CD8-positive, alpha-beta memory T cell (primary cell): ENCODE measurements around the gene FARS2. TPM values are rescaled to one million over a fixed set of nuclear protein-coding genes. Genes with fewer than 3 reads are reported as not detected.

Experiments used
- CTCF ChIA-PET: fragments of 350-600 bp; sonication (Branson Sonifier 250); formaldehyde crosslinking; loops from one replicate; lab custom pipeline; 2021; ENCODE audit warnings: antibody characterized with exemption; lab: Charles Lee
- POLR2A ChIA-PET: fragments of 350-600 bp; sonication (Branson Sonifier 250); formaldehyde crosslinking; loops from one replicate; lab custom pipeline; 2021; ENCODE audit warnings: antibody characterized with exemption; lab: Charles Lee
- DNase-seq, 5 donors: peaks; one replicate each; pipeline versions ENCODE4 v3.0.0 to v3.0.0-alpha.2; 2020 to 2022; ENCODE audit warnings: mixed read lengths in 1 of 5
- H3K27ac ChIP-seq: one replicate; pipeline ENCODE4 v1.7.0; 2013; ENCODE audit warnings: low read depth, mild to moderate bottlenecking, low read length, moderate library complexity
- H3K27me3 ChIP-seq: 2 replicates; pipeline ENCODE4 v1.7.0; 2013; ENCODE audit warnings: low read length, mild to moderate bottlenecking; ENCODE audit not compliant: insufficient read depth, poor library complexity, severe bottlenecking
- H3K36me3 ChIP-seq: 2 replicates; pipeline ENCODE4 v1.7.0; 2013; ENCODE audit warnings: mild to moderate bottlenecking, low read length, moderate library complexity; ENCODE audit not compliant: insufficient read depth
- H3K4me1 ChIP-seq: 2 replicates; pipeline ENCODE4 v1.7.0; 2013; ENCODE audit warnings: mild to moderate bottlenecking, low read length, moderate library complexity; ENCODE audit not compliant: insufficient read depth
- H3K4me3 ChIP-seq: 2 replicates; pipeline ENCODE4 v1.7.0; 2013; ENCODE audit warnings: mild to moderate bottlenecking, low read length
- H3K9me3 ChIP-seq: 2 replicates; pipeline ENCODE4 v1.7.0; 2013; ENCODE audit warnings: mild to moderate bottlenecking, low read length
- H3K27ac Mint-ChIP-seq, 8 donors: one replicate each; pipeline ENCODE4 v1.8.0; 2020 to 2021; ENCODE audit warnings: mixed read lengths in 8 of 8, mild to moderate bottlenecking in 6 of 8, inconsistent platforms in 3 of 8, moderate library complexity in 3 of 8
- H3K27me3 Mint-ChIP-seq, 2 donors: one replicate each; pipeline ENCODE4 v1.8.0; 2020 to 2021; ENCODE audit warnings: mixed read lengths in 2 of 2, mild to moderate bottlenecking in 1 of 2, moderate library complexity in 1 of 2
- H3K36me3 Mint-ChIP-seq, 3 donors: one replicate each; pipeline ENCODE4 v1.8.0; 2020 to 2021; ENCODE audit warnings: mixed read lengths in 3 of 3, inconsistent platforms in 1 of 3, mild to moderate bottlenecking in 1 of 3
- H3K4me1 Mint-ChIP-seq, 3 donors: one replicate each; pipeline ENCODE4 v1.8.0; 2020 to 2021; ENCODE audit warnings: mixed read lengths in 3 of 3, inconsistent platforms in 1 of 3, mild to moderate bottlenecking in 1 of 3
- H3K4me3 Mint-ChIP-seq, 7 donors: one replicate each; pipeline ENCODE4 v1.8.0; 2020 to 2021; ENCODE audit warnings: mixed read lengths in 7 of 7, mild to moderate bottlenecking in 6 of 7, moderate library complexity in 4 of 7, inconsistent platforms in 2 of 7
- H3K9me3 Mint-ChIP-seq, 5 donors: one replicate each; pipeline ENCODE4 v1.8.0; 2020 to 2022; ENCODE audit warnings: mixed read lengths in 5 of 5, mild to moderate bottlenecking in 3 of 5, moderate library complexity in 2 of 5, inconsistent platforms in 1 of 5
- polyA plus RNA-seq: library from polyadenylated mRNA; unstranded; fragments of 300-500 nt; fragmentation: Illumina TruSeq; gene quantifications from one replicate; pipeline ENCODE4 v1.2.3, GENCODE V29; 2021
- total RNA-seq, 2 experiments: library from RNA; stranded (reverse); gene quantifications; one replicate each; pipeline ENCODE4 v1.2.3, GENCODE V29; 2021

FARS2 gene
- total and polyA plus RNA-seq, 3 experiments from 2014 or later, result 24.5 to 26.0 (median 24.9) TPM

DNA sequence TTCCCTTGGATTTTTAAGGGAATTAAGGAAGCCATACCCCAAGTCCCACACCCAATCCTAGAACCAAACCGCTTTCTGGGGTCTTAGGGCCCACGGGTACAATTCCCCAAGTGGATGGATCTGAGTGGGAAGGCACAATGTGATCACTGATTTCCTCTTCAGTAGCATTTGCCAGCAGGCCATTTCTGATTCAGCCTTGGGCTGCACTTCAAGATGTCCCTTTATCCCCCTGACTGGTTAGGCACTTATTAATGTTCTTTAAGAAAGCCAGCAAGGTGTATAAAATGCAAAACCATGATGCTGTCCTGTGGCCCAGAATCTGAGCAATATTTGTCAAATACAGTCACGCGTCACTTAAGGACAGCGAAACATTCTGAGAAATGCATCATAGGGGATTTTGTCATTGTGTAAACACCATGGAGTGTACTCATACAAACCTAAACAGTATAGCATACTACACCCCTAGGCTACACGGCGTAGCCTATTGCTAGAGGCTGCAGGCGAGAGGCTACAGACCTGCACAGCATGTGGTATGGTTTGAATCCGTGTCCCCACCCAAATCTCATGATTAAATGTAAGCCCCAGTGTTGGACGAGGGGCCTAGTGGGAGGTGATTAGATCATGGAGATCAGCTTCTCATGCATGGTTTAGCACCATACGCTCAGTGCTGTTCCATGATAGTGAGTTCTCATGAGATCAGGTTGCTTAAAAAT is 511.3 kb downstream of the FARS2 start:
- Mint-ChIP-seq H3K27me3 (no peaks in the 10 kb centered on the region), H3K36me3 (peaks cover 13 to 38% (median 27%) of the 10 kb centered on the region in 3 donors), H3K4me3 (no peak overlapping the region), H3K27ac (peak overlapping the region in 1 of 8 donors; percentile 10), H3K9me3 (peaks cover 0 to 9% (median 3%) of the 10 kb centered on the region in 5 donors), H3K4me1 (no peaks in the 10 kb centered on the region)
- no peak for DNase-seq
- Histone ChIP-seq H3K27ac (no peak overlapping the region), H3K4me1 (no peaks in the 10 kb centered on the region), H3K27me3 (no peaks in the 10 kb centered on the region), H3K4me3 (no peak overlapping the region), H3K36me3 (peaks cover 3% of the 10 kb centered on the region), H3K9me3 (no peaks in the 10 kb centered on the region)
- ChIA-PET CTCF (no interaction called here), POLR2A (no interaction called here)

DNA sequence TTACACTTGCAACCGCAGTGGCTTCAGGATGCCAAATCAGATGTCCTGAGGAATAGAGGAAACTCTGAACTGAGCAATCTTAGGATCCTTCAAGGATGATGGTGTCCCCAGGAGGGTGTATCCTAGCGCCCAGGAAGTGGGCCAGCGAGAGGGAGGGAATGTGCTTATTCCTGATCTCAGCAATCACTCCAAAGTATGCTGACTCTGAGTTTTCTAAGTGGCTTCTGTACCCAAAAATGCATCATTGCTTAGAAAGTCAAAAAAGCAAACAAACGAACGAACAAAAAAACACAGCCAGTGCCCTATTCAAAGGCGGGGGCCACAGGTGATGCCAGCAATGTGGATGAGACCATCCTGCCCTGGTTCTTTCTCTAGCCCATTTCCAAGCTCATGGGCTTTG is 514.8 kb downstream of the FARS2 start:
- Mint-ChIP-seq H3K27me3 (no peaks in the 10 kb centered on the region), H3K27ac (no peak overlapping the region), H3K9me3 (no peaks in the 10 kb centered on the region), H3K36me3 (peaks cover 12 to 26% (median 14%) of the 10 kb centered on the region in 3 donors), H3K4me3 (no peak overlapping the region), H3K4me1 (no peaks in the 10 kb centered on the region)
- Histone ChIP-seq H3K27ac (no peak overlapping the region), H3K4me1 (no peaks in the 10 kb centered on the region), H3K36me3 (no peaks in the 10 kb centered on the region), H3K4me3 (no peak overlapping the region), H3K27me3 (no peaks in the 10 kb centered on the region), H3K9me3 (no peaks in the 10 kb centered on the region)
- no peak for DNase-seq
- POLR2A ChIA-PET, result no interaction called here
- CTCF ChIA-PET, result no interaction called here

DNA sequence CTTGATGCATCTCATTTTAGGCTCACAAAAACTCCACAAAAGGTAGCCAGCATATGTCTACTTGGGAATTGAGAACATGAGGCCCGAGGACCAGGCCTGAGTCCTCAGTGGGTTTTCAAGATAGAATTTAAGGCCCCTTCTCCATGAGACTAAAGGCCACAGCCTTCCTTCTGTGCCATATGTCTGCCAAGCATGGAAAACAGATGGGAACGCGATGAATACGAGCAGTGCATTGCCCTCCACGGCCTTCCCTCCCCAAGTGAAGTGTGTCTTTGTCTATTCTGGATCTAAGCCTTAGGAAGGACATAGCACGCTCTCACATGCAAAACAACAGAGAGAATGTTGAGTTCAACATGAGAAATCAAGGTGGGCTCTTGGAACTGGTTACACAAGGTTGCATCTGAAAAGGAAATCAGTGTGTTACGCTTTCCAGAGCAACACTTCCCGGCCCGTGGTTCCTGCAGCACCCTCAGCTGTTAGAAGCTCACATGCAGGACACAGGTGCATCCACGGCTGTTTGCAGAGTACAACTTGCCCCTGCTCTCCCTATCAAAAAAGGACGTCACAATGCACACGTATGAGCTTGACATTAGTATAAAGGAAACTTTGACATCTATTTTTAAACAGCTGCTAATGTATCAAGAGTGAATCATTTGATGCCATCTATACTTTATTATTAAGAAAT is 515.5 kb downstream of the FARS2 start:
- Histone ChIP-seq H3K9me3 (no peaks in the 10 kb centered on the region), H3K27ac (no peak overlapping the region), H3K36me3 (no peaks in the 10 kb centered on the region), H3K4me3 (no peak overlapping the region), H3K27me3 (no peaks in the 10 kb centered on the region), H3K4me1 (no peaks in the 10 kb centered on the region)
- POLR2A ChIA-PET, result no interaction called here
- peaks cover 0 to 1% of the 10 kb centered on the region in 2 donors for H3K27me3 Mint-ChIP-seq
- CTCF ChIA-PET, result no interaction called here
- peak overlapping the region in 1 of 8 donors; percentile 34 for H3K27ac Mint-ChIP-seq
- DNase-seq, result no peak
- no peaks in the 10 kb centered on the region for H3K9me3 Mint-ChIP-seq
- no peak overlapping the region for H3K4me3 Mint-ChIP-seq
- no peaks in the 10 kb centered on the region for H3K4me1 Mint-ChIP-seq
- peaks cover 6 to 18% (median 12%) of the 10 kb centered on the region in 3 donors for H3K36me3 Mint-ChIP-seq

DNA sequence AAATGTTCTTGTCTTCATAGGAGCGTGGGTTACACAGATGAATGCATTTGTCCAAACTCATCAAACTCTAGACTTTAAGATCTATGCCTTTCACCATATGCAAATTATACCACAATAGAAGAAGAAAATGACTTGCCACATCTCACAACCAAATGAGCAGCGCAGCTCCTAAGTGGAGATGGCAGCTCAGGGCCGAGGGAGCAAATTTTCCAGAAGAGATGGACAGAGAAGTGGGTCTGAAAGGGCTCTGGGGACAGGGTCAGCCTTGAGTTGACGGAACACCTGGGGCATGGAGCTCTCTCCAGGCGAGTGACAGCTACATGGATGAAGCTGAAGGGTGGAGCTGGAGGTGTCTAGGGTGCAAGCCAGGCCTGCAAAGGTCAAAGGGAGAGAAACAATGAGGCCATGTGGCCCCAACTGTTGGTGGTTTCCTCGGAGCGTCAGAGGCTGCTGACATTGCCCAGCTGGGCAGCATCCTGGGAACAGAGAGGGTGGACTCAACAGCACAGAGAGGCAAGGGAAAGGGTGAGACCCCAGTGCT is 517.1 kb downstream of the FARS2 start:
- H3K4me3 Mint-ChIP-seq, result no peak overlapping the region
- CTCF ChIA-PET, result interaction anchor here (0.7 kb wide), 1 partner anchor 229 kb away, joined by 3 read pairs; no protein-coding TSS in a partner anchor

DNA sequence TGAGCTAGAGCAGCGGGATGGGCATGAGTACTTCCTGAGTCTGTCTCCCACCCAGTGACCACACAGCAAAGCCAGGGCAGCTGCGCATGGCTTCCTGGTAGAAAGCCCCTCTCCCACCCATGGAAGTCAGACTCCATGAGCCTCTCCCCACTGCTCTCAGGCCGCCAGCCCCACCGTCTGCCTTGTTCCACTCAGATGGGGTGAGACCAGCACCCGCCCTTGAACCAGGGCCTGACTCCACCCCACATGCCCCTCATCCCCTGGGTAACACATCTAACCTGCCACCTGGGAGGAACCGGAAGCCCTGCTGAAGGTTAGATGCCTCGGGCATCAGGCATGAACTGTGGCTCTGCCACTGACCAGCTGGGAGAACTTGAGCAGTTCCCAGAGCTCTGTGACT is 517.6 kb downstream of the FARS2 start:
- Mint-ChIP-seq H3K4me1 (peaks cover 0 to 1% (median 0%) of the 10 kb centered on the region in 3 donors), H3K27me3 (peaks cover 0 to 1% of the 10 kb centered on the region in 2 donors), H3K4me3 (no peak overlapping the region), H3K27ac (peak overlapping the region in 1 of 8 donors; percentile 59), H3K36me3 (peaks cover 6 to 11% (median 6%) of the 10 kb centered on the region in 3 donors), H3K9me3 (no peaks in the 10 kb centered on the region)
- Histone ChIP-seq H3K27ac (no peak overlapping the region), H3K4me1 (no peaks in the 10 kb centered on the region), H3K9me3 (no peaks in the 10 kb centered on the region), H3K27me3 (no peaks in the 10 kb centered on the region), H3K4me3 (no peak overlapping the region), H3K36me3 (no peaks in the 10 kb centered on the region)
- DNase-seq, result no peak
- CTCF ChIA-PET, result interaction anchor here (0.8 kb wide), 1 partner anchor 113 kb away, joined by 3 read pairs; no protein-coding TSS in a partner anchor
- POLR2A ChIA-PET, result no interaction called here

More for the DNA sequence above, 517.1 kb downstream of the FARS2 start:
- Histone ChIP-seq H3K9me3 (no peaks in the 10 kb centered on the region), H3K36me3 (no peaks in the 10 kb centered on the region), H3K27me3 (no peaks in the 10 kb centered on the region), H3K4me1 (no peaks in the 10 kb centered on the region), H3K27ac (no peak overlapping the region), H3K4me3 (no peak overlapping the region)
- H3K27ac Mint-ChIP-seq, result no peak overlapping the region
- H3K36me3 Mint-ChIP-seq, result peaks cover 6 to 12% (median 7%) of the 10 kb centered on the region in 3 donors
- no peak for DNase-seq
- peaks cover 0 to 1% of the 10 kb centered on the region in 2 donors for H3K27me3 Mint-ChIP-seq
- POLR2A ChIA-PET, result no interaction called here
- H3K4me1 Mint-ChIP-seq, result peaks cover 0 to 1% (median 0%) of the 10 kb centered on the region in 3 donors
- no peaks in the 10 kb centered on the region for H3K9me3 Mint-ChIP-seq

DNA sequence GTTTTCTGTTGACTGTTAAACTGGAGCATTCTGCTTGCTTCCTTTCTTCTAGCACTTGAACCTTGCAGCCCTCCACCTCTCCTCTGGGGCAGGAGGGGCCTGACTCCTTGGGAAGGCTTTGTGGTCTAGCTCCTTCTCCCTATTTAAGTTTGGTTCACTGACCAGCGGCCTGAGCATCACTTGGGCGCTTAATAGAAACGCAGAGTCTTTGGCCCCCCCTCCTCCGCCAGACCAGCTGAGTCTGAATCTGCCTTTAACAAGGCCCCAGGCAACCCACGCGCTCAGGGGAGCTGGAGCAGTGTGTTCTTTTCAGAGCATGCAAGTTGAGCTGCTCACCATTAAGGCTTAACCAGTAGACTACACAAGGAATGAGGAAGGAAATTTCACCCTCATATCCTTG is 519.7 kb downstream of the FARS2 start:
- H3K4me3 Mint-ChIP-seq, result no peak overlapping the region
- Histone ChIP-seq H3K27me3 (no peaks in the 10 kb centered on the region), H3K36me3 (no peaks in the 10 kb centered on the region), H3K4me1 (no peaks in the 10 kb centered on the region), H3K27ac (no peak overlapping the region), H3K4me3 (no peak overlapping the region), H3K9me3 (no peaks in the 10 kb centered on the region)
- H3K27me3 Mint-ChIP-seq, result peaks cover 0 to 2% of the 10 kb centered on the region in 2 donors
- peaks cover 0 to 1% (median 0%) of the 10 kb centered on the region in 3 donors for H3K4me1 Mint-ChIP-seq
- ChIA-PET CTCF (no interaction called here), POLR2A (no interaction called here)
- no peak for DNase-seq
- peaks cover 0 to 7% (median 6%) of the 10 kb centered on the region in 3 donors for H3K36me3 Mint-ChIP-seq
- H3K27ac Mint-ChIP-seq, result no peak overlapping the region
- H3K9me3 Mint-ChIP-seq, result no peaks in the 10 kb centered on the region

DNA sequence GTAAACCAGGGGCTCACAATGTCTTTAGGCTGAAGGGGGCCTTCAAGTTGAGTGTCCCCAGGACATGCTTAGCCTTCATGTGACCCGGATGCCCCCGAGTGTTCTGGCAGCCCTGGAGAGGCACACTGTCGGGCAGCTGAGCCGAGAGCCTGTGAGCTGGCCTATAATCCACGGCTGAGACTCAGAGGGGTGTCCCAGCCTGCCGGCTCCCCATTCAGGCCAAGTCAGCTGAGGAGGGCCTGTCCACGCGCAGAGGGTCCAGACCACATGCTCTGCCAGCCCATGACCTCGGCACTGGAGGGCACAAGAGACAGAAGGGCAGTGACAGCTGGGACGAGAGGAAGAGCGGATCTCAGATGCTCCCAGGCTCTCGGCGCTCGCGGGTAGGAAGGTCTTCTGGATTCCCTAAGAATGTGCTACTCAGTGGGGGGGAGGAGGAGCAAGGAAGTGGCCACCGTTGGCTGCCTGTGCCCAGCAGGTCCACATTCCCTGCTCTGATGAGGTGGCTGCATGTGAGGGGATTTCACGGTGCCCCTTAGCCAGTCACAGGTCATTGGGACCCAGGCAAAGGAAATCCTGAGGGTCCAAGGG is 520.7 kb downstream of the FARS2 start:
- peaks cover 0 to 2% of the 10 kb centered on the region in 2 donors for H3K27me3 Mint-ChIP-seq
- H3K4me1 ChIP-seq, result peaks cover 9% of the 10 kb centered on the region
- no peaks in the 10 kb centered on the region for H3K9me3 Mint-ChIP-seq
- H3K36me3 ChIP-seq, result no peaks in the 10 kb centered on the region
- CTCF ChIA-PET, result no interaction called here
- H3K27me3 ChIP-seq, result no peaks in the 10 kb centered on the region
- H3K4me3 Mint-ChIP-seq, result no peak overlapping the region
- DNase-seq, result no peak
- H3K9me3 ChIP-seq, result no peaks in the 10 kb centered on the region
- peaks cover 7 to 10% (median 9%) of the 10 kb centered on the region in 3 donors for H3K4me1 Mint-ChIP-seq
- H3K36me3 Mint-ChIP-seq, result peaks cover 0 to 6% (median 5%) of the 10 kb centered on the region in 3 donors
- no peak overlapping the region for H3K4me3 ChIP-seq
- POLR2A ChIA-PET, result no interaction called here
- peak overlapping the region in 1 of 8 donors; percentile 26 for H3K27ac Mint-ChIP-seq
- no peak overlapping the region for H3K27ac ChIP-seq
